Upper lobe of right lung (tissue), 1 donor: ENCODE results near the gene AGPAT3. TPM values are rescaled to one million over a fixed set of nuclear protein-coding genes. Genes with fewer than 3 reads are reported as not detected.
"Not testable (repeated sequence)": the region's sequence is repeated elsewhere in the genome, so short reads cannot be mapped to it uniquely, and the experiment has no call there.

Experiments used
- ATAC-seq: fragments of 200-7000 bp; cut with Tn5 transposase; one replicate; pipeline ENCODE4 v1.9.1; 2020; ENCODE audit warnings: mild to moderate bottlenecking, moderate library complexity
- DNase-seq: peaks from one replicate; pipeline ENCODE4 v3.0.0-alpha.2; 2020
- H3K27ac ChIP-seq: fragments of 200-600 bp; one replicate; pipeline ENCODE4 v1.8.0; 2022
- H3K27me3 ChIP-seq: fragments of 200-600 bp; one replicate; pipeline ENCODE4 v1.8.0; 2022; ENCODE audit warnings: mild to moderate bottlenecking
- H3K36me3 ChIP-seq: fragments of 200-600 bp; one replicate; pipeline ENCODE4 v1.8.0; 2022
- H3K4me1 ChIP-seq: fragments of 200-600 bp; one replicate; pipeline ENCODE4 v1.8.0; 2022
- H3K4me3 ChIP-seq: fragments of 200-600 bp; one replicate; pipeline ENCODE4 v1.8.0; 2022; ENCODE audit warnings: mild to moderate bottlenecking
- H3K9me3 ChIP-seq: fragments of 200-600 bp; one replicate; pipeline ENCODE4 v1.8.0; 2022
- intact Hi-C: fragments of 100-400 bp; cut with DNase I; formaldehyde crosslinking; loops from one replicate; pipeline ENCODE4 v1.11.0; 2022
- total RNA-seq: library from RNA; stranded (reverse); fragmentation: NEBNext Ultra II Directional; extraction: Animal tissue kit (Norgen Biotek cat#: 25700); gene quantifications from one replicate; pipeline ENCODE4 v1.2.1, GENCODE V29; 2021
- TF ChIP-seq, protein P1 (sequence below): fragments of 200-600 bp; IDR thresholded peaks from one replicate; pipeline ENCODE4 v1.8.0; 2022; ENCODE audit warnings: antibody characterized with exemption
- donor health status: DM: no; HTN: yes; CAD: no; lungs with severe emphysema.

AGPAT3 gene
- total RNA-seq, 1 donor from 2014 or later = 86.0 TPM

DNA sequence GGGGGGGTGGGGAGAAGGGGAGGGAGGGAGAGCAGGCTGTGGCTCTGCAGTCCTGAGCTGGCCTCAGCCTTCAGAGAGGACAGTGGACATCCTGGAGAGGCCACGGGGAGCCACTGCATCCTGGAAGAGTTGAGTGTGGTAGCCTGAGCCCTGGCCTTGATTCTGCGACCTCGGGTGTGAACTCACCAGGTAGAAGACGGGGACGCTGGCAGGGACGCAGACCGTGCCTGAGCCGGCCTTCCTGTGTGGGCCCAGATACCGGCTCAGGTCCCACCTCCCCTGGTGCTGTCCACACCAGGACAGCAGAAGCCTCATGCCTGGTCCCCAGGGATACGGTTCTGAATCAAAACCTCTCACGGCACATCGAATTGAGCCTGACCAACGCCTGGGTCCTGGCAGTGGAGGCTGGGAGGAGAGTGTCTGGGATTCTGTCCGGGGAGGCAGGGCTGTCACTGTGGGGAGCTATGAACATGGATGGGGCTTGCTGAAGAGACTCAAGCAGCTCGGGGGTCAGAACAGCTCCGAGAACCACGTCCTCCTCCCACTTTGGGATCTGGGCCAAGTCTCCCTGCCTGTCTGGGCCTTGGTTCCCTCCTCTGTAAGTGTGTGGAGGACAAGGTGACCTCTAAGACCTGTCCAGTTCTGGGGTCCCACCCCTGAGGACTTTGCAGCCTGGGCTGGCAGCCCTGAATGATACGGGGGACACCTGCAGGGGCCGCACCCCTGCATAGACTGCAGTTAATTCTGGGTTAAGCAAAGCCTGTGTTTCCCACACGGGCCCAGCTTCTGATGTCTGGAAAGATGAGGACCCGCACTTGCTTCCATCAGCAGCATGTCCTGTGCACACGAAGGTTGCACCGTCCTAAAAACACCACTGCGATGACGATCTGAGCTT, 45.3 kb upstream of the AGPAT3 start:
- DNase-seq = no peak
- Histone ChIP-seq H3K4me3 (no peak overlapping the region), H3K36me3 (no peaks in the 10 kb centered on the region), H3K27ac (no peak overlapping the region), H3K9me3 (no peaks in the 10 kb centered on the region), H3K27me3 (no peaks in the 10 kb centered on the region), H3K4me1 (no peaks in the 10 kb centered on the region)
- intact Hi-C loops = no loop called here
- TF ChIP-seq, protein P1, sequence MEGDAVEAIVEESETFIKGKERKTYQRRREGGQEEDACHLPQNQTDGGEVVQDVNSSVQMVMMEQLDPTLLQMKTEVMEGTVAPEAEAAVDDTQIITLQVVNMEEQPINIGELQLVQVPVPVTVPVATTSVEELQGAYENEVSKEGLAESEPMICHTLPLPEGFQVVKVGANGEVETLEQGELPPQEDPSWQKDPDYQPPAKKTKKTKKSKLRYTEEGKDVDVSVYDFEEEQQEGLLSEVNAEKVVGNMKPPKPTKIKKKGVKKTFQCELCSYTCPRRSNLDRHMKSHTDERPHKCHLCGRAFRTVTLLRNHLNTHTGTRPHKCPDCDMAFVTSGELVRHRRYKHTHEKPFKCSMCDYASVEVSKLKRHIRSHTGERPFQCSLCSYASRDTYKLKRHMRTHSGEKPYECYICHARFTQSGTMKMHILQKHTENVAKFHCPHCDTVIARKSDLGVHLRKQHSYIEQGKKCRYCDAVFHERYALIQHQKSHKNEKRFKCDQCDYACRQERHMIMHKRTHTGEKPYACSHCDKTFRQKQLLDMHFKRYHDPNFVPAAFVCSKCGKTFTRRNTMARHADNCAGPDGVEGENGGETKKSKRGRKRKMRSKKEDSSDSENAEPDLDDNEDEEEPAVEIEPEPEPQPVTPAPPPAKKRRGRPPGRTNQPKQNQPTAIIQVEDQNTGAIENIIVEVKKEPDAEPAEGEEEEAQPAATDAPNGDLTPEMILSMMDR = no peak
- ATAC-seq = no peak

DNA sequence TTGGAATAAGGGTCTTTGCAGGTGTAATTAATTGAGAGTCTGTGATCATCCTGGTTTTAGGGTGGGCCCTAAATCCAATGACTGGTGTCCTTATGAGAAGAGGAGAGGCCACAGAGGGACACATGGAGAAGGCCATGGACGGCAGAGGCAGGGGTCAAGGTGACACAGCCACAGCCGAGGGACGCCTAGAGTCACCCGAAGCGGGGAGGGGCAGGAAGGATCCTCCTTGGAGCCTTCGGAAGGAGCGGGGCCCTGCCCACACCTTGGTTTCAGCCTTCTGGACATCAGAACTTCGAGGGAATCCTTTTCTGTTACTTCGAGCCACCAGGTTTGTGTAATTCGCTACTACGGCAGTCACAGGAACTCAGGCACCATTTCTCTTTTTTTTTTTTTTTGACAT, 44.6 kb upstream of the AGPAT3 start:
- Histone ChIP-seq H3K4me3 (no peak overlapping the region), H3K27ac (no peak overlapping the region), H3K9me3 (no peaks in the 10 kb centered on the region), H3K36me3 (no peaks in the 10 kb centered on the region), H3K27me3 (no peaks in the 10 kb centered on the region), H3K4me1 (no peaks in the 10 kb centered on the region)
- no peak for ATAC-seq
- no peak for DNase-seq
- TF ChIP-seq, protein P1 = no peak
- intact Hi-C loops = no loop called here

- H3K27me3 ChIP-seq, H3K4me3 ChIP-seq, H3K27ac ChIP-seq, H3K4me1 ChIP-seq, H3K36me3 ChIP-seq, intact Hi-C loops, DNase-seq, ATAC-seq, H3K9me3 ChIP-seq: not testable (repeated sequence)
These were observed 42.9 kb upstream of the AGPAT3 start for GRCh38 chr21:43822166-43822565.

GRCh38 chr21:43822741-43823140, 42.3 kb upstream of the AGPAT3 start:
- H3K36me3 ChIP-seq, H3K9me3 ChIP-seq, H3K4me3 ChIP-seq, DNase-seq, ATAC-seq, H3K27me3 ChIP-seq, intact Hi-C loops, H3K27ac ChIP-seq, H3K4me1 ChIP-seq: not testable (repeated sequence)

DNA sequence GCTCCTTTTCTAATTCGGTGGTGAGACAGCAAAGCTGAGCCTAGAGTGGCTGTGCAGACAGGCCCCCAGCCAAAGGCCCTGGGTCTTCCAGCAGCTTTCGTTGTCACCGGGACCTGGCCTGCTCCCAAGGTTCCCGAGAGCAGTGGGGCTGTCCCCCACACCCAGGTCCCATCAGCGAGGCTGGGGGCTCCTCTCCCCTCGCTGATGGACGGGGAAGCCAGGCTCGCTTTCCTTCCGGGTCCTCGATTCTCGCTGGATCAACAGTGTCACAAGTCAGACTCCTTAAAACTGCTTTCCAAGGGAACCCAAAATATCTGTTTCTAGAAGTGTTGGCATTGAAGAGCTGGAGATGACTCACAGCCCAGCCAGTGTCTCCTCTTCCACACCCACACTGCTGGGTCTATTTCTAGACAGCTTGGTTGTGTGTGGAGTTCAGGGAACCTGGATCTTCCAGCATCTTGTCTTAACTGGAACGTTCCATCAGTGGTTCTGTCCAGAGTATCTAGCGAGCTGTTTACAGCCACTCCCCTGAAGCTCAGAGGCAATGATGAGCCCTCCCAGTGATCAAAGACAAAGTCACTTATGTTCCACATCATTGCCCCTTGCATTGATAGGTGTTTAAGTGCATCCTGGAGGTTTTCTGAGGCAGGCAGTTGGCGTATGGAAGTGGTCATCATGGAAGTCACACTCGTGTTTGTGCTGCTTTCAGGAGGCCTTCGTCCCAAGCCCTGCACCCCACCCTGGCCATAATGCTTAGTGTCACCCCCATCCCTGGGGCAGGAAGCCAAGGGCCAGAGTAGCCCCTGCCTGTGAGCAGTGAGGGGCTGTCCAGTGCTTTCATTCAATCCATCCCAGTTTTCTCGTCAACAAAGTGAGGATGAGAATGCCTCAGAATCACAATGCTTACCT, 40.4 kb upstream of the AGPAT3 start:
- DNase-seq = no peak
- no peak for ATAC-seq
- no peaks in the 10 kb centered on the region for H3K36me3 ChIP-seq
- no peak overlapping the region for H3K4me3 ChIP-seq
- peaks cover 11% of the 10 kb centered on the region for H3K27me3 ChIP-seq
- intact Hi-C loops = no loop called here
- TF ChIP-seq, protein P1 = no peak
- no peaks in the 10 kb centered on the region for H3K4me1 ChIP-seq
- no peaks in the 10 kb centered on the region for H3K9me3 ChIP-seq
- H3K27ac ChIP-seq = no peak overlapping the region

GRCh38 chr21:43825242-43825935, 39.6 kb upstream of the AGPAT3 start:
- DNase-seq = no peak
- H3K27ac ChIP-seq = no peak overlapping the region

More at GRCh38 chr21:43825242-43825935, 39.6 kb upstream of the AGPAT3 start:
- intact Hi-C loops = no loop called here
- Histone ChIP-seq H3K9me3 (no peaks in the 10 kb centered on the region), H3K36me3 (no peaks in the 10 kb centered on the region), H3K4me3 (no peak overlapping the region), H3K27me3 (peaks cover 11% of the 10 kb centered on the region), H3K4me1 (no peaks in the 10 kb centered on the region)
- no peak for ATAC-seq
- TF ChIP-seq, protein P1 = no peak
